A549 (cell line): ENCODE measurements around the gene MAML3. TPM values are rescaled to one million over a fixed set of nuclear protein-coding genes. Genes with fewer than 3 reads are reported as not detected.

Source experiments
- ATAC-seq, 2 experiments: fragments of 200-7000 bp in 1 of 2; fragments of >200 bp in 1 of 2; cut with Nextera tagmentation in 1 of 2; cut with Tn5 transposase in 1 of 2; 3 replicates each; pipeline versions ENCODE4 v1.8.0 to v1.9.1; 2018 to 2020; ENCODE audit warnings: mild to moderate bottlenecking in 1 of 2, moderate library complexity in 1 of 2
- CTCF ChIA-PET: fragments of 300-600 bp; sonication (Branson Sonifier 250); formaldehyde crosslinking; extraction: SDS; loops from one replicate; lab custom pipeline; 2021; ENCODE audit warnings: antibody characterized with exemption, inconsistent platforms; lab: Yijun Ruan, JAX
- POLR2A ChIA-PET: fragments of 350-600 bp; formaldehyde crosslinking; extraction: SDS; loops from one replicate; lab custom pipeline; 2021; ENCODE audit warnings: antibody characterized with exemption, inconsistent platforms; lab: Yijun Ruan, JAX
- DNase-seq, 2 experiments: peaks; one replicate each; pipeline versions ENCODE4 v3.0.0 to v3.0.0-alpha.2; 2011 to 2016; ENCODE audit warnings: low read depth in 1 of 2, low spot score in 1 of 2
- FAIRE-seq: peaks from 2 replicates; lab custom pipeline; 2011; peaks lifted over from hg19 to GRCh38; lab: Jason Lieb, UNC
- H3K27ac ChIP-seq, 2 experiments: fragments of >200 bp; sonication (Bioruptor Twin); formaldehyde crosslinking; 3 replicates each; pipeline ENCODE4 v1.5.1; 2016 to 2017
- H3K4me1 ChIP-seq: fragments of >200 bp; sonication (Bioruptor Twin); formaldehyde crosslinking; 3 replicates; pipeline ENCODE4 v1.6.1; 2016
- H3K4me2 ChIP-seq: fragments of >200 bp; sonication (Bioruptor Twin); formaldehyde crosslinking; 3 replicates; pipeline ENCODE4 v1.6.1; 2016
- H3K4me3 ChIP-seq: fragments of >200 bp; sonication (Bioruptor Twin); formaldehyde crosslinking; 3 replicates; pipeline ENCODE4 v1.5.1; 2016
- H3K9me3 ChIP-seq: fragments of >200 bp; sonication (Bioruptor Twin); formaldehyde crosslinking; 3 replicates; pipeline ENCODE4 v1.6.1; 2016
- CEBPB ChIP-seq, 2 experiments: fragments of >200 bp in 1 of 2; sonication (Bioruptor Twin) in 1 of 2; formaldehyde crosslinking in 1 of 2; IDR thresholded peaks; 2 replicates each; pipeline ENCODE4 v1.6.1; 2012 to 2016
- CHD2 ChIP-seq: fragments of 150-350 bp; IDR thresholded peaks from 2 replicates; pipeline ENCODE4 v1.6.1; 2014; ENCODE audit warnings: low read length; ENCODE audit not compliant: partially characterized antibody
- EHF ChIP-seq: fragments of 250-450 bp; sonication (Bioruptor Pico); IDR thresholded peaks from 2 replicates; pipeline ENCODE4 v1.5.0; 2020; ENCODE audit warnings: mild to moderate bottlenecking
- EP300 ChIP-seq, 2 experiments: fragments of >200 bp; sonication (Bioruptor Twin); formaldehyde crosslinking; IDR thresholded peaks; 2 replicates in 1 of 2; 3 replicates in 1 of 2; pipeline ENCODE4 v1.6.1; 2016 to 2017
- FOSB ChIP-seq: fragments of 250-450 bp; sonication (Bioruptor Pico); IDR thresholded peaks from 2 replicates; pipeline ENCODE4 v1.5.0; 2020; ENCODE audit warnings: mild to moderate bottlenecking, moderate library complexity
- FOXS1 ChIP-seq: fragments of 250-450 bp; sonication (Bioruptor Pico); IDR thresholded peaks from 2 replicates; pipeline ENCODE4 v1.5.0; 2020; ENCODE audit warnings: mild to moderate bottlenecking, moderate library complexity
- GATA3 ChIP-seq: IDR thresholded peaks from 2 replicates; pipeline ENCODE4 v1.6.1; 2012; ENCODE audit warnings: borderline replicate concordance
- HEYL ChIP-seq: fragments of 250-450 bp; sonication (Bioruptor Pico); IDR thresholded peaks from 2 replicates; pipeline ENCODE4 v1.8.0; 2021; ENCODE audit warnings: mild to moderate bottlenecking, moderate library complexity
- KDM5A ChIP-seq: fragments of 200-600 bp; sonication (generic); IDR thresholded peaks from 2 replicates; pipeline ENCODE4 v1.6.1; 2016; ENCODE audit warnings: antibody characterized with exemption, mild to moderate bottlenecking
- POLR2A ChIP-seq: IDR thresholded peaks from 2 replicates; pipeline ENCODE4 v1.6.1; 2012; ENCODE audit warnings: mild to moderate bottlenecking, low read length
- RAD21 ChIP-seq, 2 experiments: fragments of >200 bp in 1 of 2; sonication (Bioruptor Twin) in 1 of 2; formaldehyde crosslinking in 1 of 2; IDR thresholded peaks in 1 of 2; conservative IDR thresholded peaks in 1 of 2; 2 replicates in 1 of 2; 3 replicates in 1 of 2; pipeline ENCODE4 v1.6.1; 2012 to 2018; ENCODE audit warnings: inconsistent platforms in 1 of 2
- SMC3 ChIP-seq: fragments of >200 bp; sonication (Bioruptor Twin); formaldehyde crosslinking; IDR thresholded peaks from 3 replicates; pipeline ENCODE4 v1.6.1; 2018; ENCODE audit warnings: inconsistent platforms
- SREBF2 ChIP-seq: fragments of 450-650 bp; IDR thresholded peaks from 2 replicates; pipeline ENCODE4 v1.6.1; 2014; ENCODE audit warnings: mild to moderate bottlenecking, moderate library complexity
- TP53 ChIP-seq: fragments of 250-450 bp; sonication (Bioruptor Pico); IDR thresholded peaks from 2 replicates; pipeline ENCODE4 v1.5.0; 2021; ENCODE audit warnings: mild to moderate bottlenecking, moderate library complexity
- ZNF302 ChIP-seq: fragments of 250-450 bp; sonication (Bioruptor Pico); IDR thresholded peaks from 2 replicates; pipeline ENCODE4 v1.9.0; 2021; ENCODE audit warnings: inconsistent platforms, mild to moderate bottlenecking, moderate library complexity
- ZSCAN20 ChIP-seq: fragments of 250-450 bp; sonication (Bioruptor Pico); IDR thresholded peaks from 2 replicates; pipeline ENCODE4 v1.8.0; 2022; ENCODE audit warnings: mild to moderate bottlenecking, moderate library complexity
- WGBS: methylation state at CpG from one replicate; pipeline ENCODE4 v1.1.6; 2017; ENCODE audit errors: missing lambda C conversion rate; 5-methylcytosine and 5-hydroxymethylcytosine counted together
- polyA plus RNA-seq, 4 experiments: library from polyadenylated mRNA; depleted of rRNA in 3 of 4; stranded (reverse); fragments of >200 nt; fragmentation: RNase III in 1 of 4; extraction: RNeasy Plus Mini Kit Qiagen cat#74134 plus additional on column Dnase treatment in 1 of 4; gene quantifications; 2 replicates in 3 of 4; 3 replicates in 1 of 4; pipeline ENCODE4 v1.2.3, GENCODE V29; 2011 to 2017
- TF ChIP-seq, protein P1 (sequence below): fragments of 250-450 bp; sonication (Bioruptor Pico); IDR thresholded peaks from 2 replicates; pipeline ENCODE4 v1.5.0; 2020; ENCODE audit warnings: low read depth, mild to moderate bottlenecking, moderate library complexity
- TF ChIP-seq, protein P2 (sequence below): IDR thresholded peaks from 2 replicates; pipeline ENCODE4 v1.6.1; 2012
- TF ChIP-seq, protein P3 (sequence below): fragments of 250-450 bp; sonication (Bioruptor Pico); IDR thresholded peaks from 2 replicates; pipeline ENCODE4 v1.5.0; 2021; ENCODE audit warnings: mild to moderate bottlenecking, moderate library complexity, borderline replicate concordance
- TF ChIP-seq, protein P4 (sequence below): fragments of >200 bp; sonication (Bioruptor Twin); formaldehyde crosslinking; IDR thresholded peaks from 3 replicates; pipeline ENCODE4 v1.5.1; 2016
- TF ChIP-seq, protein P5 (sequence below): fragments of >200 bp; sonication (Bioruptor Twin); formaldehyde crosslinking; IDR thresholded peaks from 2 replicates; pipeline ENCODE4 v1.6.1; 2016

MAML3 gene
- polyA plus RNA-seq, 2 of the 4 experiments (the other 2 are of a cell fraction), result 9.0 to 22.2 TPM

DNA sequence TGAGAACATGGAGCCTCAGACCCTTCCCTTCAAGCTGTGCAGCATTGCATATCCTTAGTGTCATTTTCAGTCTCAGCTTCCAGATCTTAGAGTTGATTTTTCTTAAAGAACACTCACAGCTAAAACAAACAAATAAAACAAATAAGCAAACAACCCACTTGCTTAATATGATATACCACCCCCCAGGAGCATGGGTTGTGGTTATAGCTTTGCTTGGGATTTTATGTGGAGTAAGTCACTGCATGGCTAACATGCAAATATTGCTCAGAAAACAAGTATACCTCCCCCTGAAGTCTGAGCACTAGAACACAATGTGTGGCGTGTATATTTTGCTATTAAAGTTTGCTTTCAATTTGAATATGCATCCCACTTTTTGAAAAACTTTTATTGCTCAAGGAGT, 409.8 kb downstream of the MAML3 start (continued):
- TF ChIP-seq RAD21 (conservative IDR thresholded peaks at IDR 0.05 in 1 of 2, IDR thresholded peaks at IDR 0.05 in 1 of 2) (no peak), SMC3 (no peak), SREBF2 (no peak), EHF (no peak), EP300 (IDR thresholded peaks at IDR 0.05) (no peak), CHD2 (no peak)

DNA sequence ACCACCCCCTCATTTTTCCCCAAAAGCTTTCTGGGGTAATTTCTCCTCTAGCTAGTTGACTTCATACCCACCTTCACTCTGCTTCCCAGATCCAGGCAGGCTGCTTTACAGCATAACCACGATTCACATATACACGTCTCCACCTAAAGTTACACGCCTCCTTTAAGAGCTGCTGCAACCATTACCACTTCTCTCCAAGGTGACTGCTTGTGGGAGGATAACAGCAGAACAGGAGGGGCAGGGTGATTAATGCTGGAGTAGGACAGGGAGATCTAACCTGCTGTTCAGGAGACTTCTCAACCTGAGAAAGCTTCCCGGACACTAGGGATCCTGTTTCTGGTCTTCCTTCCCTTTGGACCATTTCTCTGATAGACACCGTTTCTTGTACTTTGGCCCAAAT, 411.0 kb downstream of the MAML3 start:
- POLR2A ChIA-PET, result no interaction called here
- Histone ChIP-seq H3K9me3 (no peaks in the 10 kb centered on the region), H3K4me1 (peaks cover 35% of the 10 kb centered on the region), H3K27ac (no peak overlapping the region), H3K4me3 (no peak overlapping the region), H3K4me2 (no peak overlapping the region)
- 65% methylated on average over 5 of the region's 5 CpGs for WGBS
- FAIRE-seq (no peak), ATAC-seq (no peak), DNase-seq (no peak)
- CTCF ChIA-PET, result interaction anchor here (1.2 kb wide), 1 partner anchor 86 kb away, joined by 4 read pairs; no protein-coding TSS in a partner anchor
- TF ChIP-seq ZSCAN20 (CRISPR knock-in tag), result no peak

DNA sequence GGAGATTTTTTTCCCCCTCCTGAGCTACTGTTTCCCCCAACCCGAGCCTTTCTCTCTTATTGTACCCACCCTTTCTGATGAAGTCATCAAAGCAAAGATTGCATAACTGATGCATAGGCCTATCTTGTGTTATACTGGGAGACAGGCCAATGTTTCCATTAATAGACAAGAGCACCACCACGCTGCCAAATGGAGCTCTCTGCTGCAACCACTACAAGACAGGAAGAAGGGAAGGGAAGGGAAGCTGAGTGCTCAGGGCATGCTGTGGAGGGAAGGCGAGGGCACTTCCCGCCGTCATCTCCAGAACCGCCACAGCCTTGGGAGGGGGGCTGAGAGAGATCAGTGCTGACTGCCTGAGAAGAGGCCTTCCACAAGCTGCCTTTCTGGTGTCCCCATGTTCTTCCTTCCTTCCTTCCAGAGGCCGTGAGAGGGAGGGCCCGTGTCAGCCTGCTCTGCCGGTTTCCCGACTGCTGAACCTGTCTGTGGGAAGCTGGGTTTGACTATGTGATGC, 413.4 kb downstream of the MAML3 start:
- H3K4me2 ChIP-seq, result peak overlapping the region; percentile 48
- peak; percentile 90 to 91 for ATAC-seq
- no peaks in the 10 kb centered on the region for H3K9me3 ChIP-seq
- H3K27ac ChIP-seq, result peak overlapping the region; percentile 17 to 66; a peak in 4 of 6 replicates
- 57% methylated on average over 7 of the region's 10 CpGs for WGBS
- DNase-seq, result peak; percentile 6 to 68
- H3K4me1 ChIP-seq, result peaks cover 35% of the 10 kb centered on the region
- no peak overlapping the region for H3K4me3 ChIP-seq
- POLR2A ChIA-PET, result no interaction called here
- peak in 1 of 2 experiments; percentile 24; a peak in 1 of 5 replicates for TF ChIP-seq RAD21 (conservative IDR thresholded peaks at IDR 0.05 in 1 of 2, IDR thresholded peaks at IDR 0.05 in 1 of 2)
- TF ChIP-seq, protein P1, sequence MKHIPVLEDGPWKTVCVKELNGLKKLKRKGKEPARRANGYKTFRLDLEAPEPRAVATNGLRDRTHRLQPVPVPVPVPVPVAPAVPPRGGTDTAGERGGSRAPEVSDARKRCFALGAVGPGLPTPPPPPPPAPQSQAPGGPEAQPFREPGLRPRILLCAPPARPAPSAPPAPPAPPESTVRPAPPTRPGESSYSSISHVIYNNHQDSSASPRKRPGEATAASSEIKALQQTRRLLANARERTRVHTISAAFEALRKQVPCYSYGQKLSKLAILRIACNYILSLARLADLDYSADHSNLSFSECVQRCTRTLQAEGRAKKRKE, result no peak
- TF ChIP-seq, protein P2, sequence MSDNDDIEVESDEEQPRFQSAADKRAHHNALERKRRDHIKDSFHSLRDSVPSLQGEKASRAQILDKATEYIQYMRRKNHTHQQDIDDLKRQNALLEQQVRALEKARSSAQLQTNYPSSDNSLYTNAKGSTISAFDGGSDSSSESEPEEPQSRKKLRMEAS, result peak; percentile 37; the same call in 1 of the 2 replicates
- no peak for TF ChIP-seq FOXS1 (CRISPR knock-in tag)
- TF ChIP-seq, protein P3, sequence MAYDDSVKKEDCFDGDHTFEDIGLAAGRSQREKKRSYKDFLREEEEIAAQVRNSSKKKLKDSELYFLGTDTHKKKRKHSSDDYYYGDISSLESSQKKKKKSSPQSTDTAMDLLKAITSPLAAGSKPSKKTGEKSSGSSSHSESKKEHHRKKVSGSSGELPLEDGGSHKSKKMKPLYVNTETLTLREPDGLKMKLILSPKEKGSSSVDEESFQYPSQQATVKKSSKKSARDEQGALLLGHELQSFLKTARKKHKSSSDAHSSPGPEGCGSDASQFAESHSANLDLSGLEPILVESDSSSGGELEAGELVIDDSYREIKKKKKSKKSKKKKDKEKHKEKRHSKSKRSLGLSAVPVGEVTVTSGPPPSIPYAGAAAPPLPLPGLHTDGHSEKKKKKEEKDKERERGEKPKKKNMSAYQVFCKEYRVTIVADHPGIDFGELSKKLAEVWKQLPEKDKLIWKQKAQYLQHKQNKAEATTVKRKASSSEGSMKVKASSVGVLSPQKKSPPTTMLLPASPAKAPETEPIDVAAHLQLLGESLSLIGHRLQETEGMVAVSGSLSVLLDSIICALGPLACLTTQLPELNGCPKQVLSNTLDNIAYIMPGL (CRISPR knock-in tag), result no peak
- TF ChIP-seq HEYL (CRISPR knock-in tag), result no peak
- TF ChIP-seq ZNF302 (CRISPR knock-in tag), result no peak
- TF ChIP-seq, protein P4, sequence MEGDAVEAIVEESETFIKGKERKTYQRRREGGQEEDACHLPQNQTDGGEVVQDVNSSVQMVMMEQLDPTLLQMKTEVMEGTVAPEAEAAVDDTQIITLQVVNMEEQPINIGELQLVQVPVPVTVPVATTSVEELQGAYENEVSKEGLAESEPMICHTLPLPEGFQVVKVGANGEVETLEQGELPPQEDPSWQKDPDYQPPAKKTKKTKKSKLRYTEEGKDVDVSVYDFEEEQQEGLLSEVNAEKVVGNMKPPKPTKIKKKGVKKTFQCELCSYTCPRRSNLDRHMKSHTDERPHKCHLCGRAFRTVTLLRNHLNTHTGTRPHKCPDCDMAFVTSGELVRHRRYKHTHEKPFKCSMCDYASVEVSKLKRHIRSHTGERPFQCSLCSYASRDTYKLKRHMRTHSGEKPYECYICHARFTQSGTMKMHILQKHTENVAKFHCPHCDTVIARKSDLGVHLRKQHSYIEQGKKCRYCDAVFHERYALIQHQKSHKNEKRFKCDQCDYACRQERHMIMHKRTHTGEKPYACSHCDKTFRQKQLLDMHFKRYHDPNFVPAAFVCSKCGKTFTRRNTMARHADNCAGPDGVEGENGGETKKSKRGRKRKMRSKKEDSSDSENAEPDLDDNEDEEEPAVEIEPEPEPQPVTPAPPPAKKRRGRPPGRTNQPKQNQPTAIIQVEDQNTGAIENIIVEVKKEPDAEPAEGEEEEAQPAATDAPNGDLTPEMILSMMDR, result 0 out of 3 replicates have a peak, but pooled peaks have one; percentile 18
- TF ChIP-seq POLR2A, result no peak
- TF ChIP-seq, protein P5, sequence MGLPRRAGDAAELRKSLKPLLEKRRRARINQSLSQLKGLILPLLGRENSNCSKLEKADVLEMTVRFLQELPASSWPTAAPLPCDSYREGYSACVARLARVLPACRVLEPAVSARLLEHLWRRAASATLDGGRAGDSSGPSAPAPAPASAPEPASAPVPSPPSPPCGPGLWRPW, result no peak
- TF ChIP-seq SMC3, result 0 out of 3 replicates have a peak, but pooled peaks have one; percentile 23
- no peak for TF ChIP-seq FOSB
- TF ChIP-seq TP53, result no peak
- TF ChIP-seq KDM5A, result no peak
- TF ChIP-seq CEBPB (IDR thresholded peaks at IDR 0.05), result peak; percentile 79 to 93
- no peak for TF ChIP-seq GATA3
- CTCF ChIA-PET, result interaction anchor here (0.8 to 2.8 kb wide), 6 partner anchors 12 to 137 kb away, joined by 3 to 24 read pairs (median 4); no protein-coding TSS in a partner anchor
- no peak for FAIRE-seq
